AG10803 (cell line): ENCODE results near the gene CDKAL1.

Source experiments
- DNase-seq: peaks from one replicate; pipeline ENCODE4 v3.0.0; 2010; ENCODE audit warnings: low read depth
- H3K4me3 ChIP-seq: 2 replicates; pipeline ENCODE4 v1.5.1; 2011; ENCODE audit warnings: mild to moderate bottlenecking, low read length, control low read depth
- TF ChIP-seq, protein P1 (sequence below): conservative IDR thresholded peaks from 2 replicates; pipeline ENCODE4 v1.5.1; 2011; ENCODE audit warnings: mild to moderate bottlenecking, low read length, control low read depth, inconsistent platforms

The CDKAL1 gene

DNA sequence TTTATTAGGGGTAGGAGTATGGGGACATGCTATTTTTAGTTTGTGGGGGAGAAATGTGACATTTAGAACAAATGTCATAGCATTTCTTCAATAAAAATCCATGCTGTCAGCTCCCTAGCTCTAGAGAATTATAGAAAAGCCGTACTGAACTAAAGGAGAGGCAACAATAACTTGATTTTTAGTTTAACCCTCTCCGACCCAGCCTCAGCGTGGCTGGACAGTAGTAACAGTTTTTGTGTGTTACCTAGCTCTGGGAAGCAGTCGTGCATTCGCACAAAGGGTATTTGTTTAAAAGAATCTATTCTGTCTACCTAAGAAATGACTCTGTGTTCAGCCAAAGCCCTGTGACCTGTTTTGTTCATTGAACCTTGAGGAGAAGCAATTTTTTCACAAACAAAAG is 616.9 kb downstream of the CDKAL1 start:
- H3K4me3 ChIP-seq, result no peak overlapping the region
- TF ChIP-seq, protein P1, sequence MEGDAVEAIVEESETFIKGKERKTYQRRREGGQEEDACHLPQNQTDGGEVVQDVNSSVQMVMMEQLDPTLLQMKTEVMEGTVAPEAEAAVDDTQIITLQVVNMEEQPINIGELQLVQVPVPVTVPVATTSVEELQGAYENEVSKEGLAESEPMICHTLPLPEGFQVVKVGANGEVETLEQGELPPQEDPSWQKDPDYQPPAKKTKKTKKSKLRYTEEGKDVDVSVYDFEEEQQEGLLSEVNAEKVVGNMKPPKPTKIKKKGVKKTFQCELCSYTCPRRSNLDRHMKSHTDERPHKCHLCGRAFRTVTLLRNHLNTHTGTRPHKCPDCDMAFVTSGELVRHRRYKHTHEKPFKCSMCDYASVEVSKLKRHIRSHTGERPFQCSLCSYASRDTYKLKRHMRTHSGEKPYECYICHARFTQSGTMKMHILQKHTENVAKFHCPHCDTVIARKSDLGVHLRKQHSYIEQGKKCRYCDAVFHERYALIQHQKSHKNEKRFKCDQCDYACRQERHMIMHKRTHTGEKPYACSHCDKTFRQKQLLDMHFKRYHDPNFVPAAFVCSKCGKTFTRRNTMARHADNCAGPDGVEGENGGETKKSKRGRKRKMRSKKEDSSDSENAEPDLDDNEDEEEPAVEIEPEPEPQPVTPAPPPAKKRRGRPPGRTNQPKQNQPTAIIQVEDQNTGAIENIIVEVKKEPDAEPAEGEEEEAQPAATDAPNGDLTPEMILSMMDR, result no peak
- DNase-seq, result no peak

GRCh38 chr6:21151530-21151929 is 617.3 kb downstream of the CDKAL1 start:
- no peak for DNase-seq
- TF ChIP-seq, protein P1, result no peak
- H3K4me3 ChIP-seq, result no peak overlapping the region

DNA sequence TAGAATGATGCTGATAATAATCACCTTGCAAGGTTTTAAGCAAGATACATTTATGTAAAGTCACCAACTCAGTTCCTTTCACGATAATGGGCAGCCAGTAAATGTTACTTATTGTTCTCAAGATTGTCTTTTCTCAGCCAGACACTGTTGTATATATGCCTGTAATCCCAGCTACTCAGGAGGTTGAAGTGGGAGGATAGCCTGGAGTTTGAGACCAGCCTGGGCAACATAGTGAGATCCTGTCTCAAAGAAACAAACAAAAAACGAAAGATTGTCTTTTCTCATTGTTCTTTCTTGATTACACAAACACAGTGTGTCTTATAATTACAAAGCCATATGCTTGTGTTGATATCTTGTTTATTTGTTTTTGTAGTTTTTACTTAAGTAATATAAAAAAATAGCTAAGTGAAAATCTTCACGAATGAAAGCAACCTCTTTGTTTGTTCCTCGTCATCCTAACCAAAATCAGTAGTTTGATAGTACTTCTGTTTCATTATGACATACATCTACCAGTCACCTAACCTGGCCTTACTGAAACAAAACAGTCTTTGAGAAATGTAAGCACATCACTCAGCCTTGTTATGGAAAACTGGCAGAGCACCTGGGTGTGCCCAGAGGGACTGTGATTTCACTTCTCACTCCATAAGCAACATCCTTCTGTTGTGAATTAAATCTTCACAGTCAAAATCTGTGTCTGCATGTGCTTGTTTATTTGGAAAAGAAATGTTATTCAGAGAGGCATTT is 623.1 kb downstream of the CDKAL1 start:
- no peak for DNase-seq
- no peak overlapping the region for H3K4me3 ChIP-seq
- TF ChIP-seq, protein P1, result no peak

DNA sequence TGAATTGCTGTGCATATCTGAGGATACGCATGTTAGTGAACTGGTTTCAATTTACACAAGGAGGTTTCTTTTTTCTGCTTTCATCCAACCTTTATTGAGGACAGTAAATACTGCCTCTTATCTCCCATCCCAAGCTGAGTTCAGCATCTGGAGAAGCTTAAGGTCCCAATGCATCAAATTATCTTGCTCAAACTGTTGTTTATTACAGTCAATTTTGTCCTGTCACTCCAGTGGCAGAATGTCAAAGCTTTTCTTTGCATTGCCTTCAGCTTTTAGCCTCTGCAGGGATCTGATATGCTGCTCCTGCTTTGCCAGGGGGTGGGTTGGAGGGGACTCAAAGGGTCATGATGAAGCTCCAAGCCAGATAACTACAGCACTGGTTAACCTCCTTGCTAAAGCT is 623.9 kb downstream of the CDKAL1 start:
- TF ChIP-seq, protein P1, result no peak
- no peak overlapping the region for H3K4me3 ChIP-seq
- no peak for DNase-seq

DNA sequence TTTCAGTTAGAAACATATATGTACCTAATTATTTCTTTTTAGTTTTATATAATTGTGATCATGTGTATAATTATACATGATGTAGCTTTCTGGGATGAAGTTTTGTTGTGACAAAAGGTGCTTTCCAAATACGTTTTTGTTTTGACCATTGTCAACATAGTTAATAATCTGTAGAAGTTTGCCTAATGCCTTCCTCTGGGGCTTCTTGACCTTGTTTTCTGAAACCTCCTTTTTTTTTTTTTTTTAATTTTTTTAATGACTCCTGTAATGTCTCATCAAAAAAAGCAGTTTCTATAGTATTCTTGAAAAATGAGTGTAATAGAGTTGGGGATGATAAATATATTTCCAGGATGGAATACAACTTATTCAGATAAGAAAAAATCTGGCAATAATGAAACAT is 624.6 kb downstream of the CDKAL1 start:
- TF ChIP-seq, protein P1, result no peak
- no peak for DNase-seq
- no peak overlapping the region for H3K4me3 ChIP-seq

DNA sequence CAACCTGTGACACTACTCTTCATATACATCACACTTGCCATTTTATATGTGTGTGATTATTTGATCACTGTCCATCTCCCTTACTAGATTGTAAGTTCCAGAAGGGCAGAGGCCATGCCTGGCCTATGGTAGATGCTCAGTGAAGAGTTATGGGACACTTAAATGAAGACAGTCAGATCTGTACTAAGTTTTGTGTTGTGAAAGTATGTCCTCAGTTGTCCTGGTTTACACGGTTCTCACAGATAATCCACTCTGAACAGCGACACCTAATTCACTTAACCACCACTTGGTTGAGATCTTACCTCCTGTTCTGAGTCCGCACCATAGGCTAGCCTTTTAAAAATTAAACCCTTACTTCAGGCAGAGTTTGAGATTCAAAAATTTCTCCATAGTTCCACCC is 625.2 kb downstream of the CDKAL1 start:
- no peak overlapping the region for H3K4me3 ChIP-seq
- TF ChIP-seq, protein P1, result no peak
- no peak for DNase-seq

DNA sequence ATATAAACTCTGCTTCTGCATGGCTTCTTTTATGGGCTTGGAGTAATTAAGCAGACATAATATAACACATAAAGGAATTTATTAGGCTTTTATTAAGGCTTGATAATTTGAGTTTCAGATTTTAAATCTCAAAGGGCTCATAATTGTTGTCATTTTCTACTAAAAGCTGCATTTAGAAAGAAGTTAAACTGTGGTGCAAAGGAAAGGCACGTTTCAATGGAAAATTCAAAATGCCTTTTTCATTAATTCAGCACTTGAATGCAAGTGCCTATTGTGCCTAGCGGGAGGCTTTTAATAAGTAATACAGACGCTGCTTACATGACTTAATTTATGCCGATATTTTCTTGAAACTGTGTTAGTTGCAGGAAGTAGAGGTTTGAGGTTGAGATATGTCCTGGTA is 627.5 kb downstream of the CDKAL1 start:
- no peak for DNase-seq
- TF ChIP-seq, protein P1, result no peak
- H3K4me3 ChIP-seq, result no peak overlapping the region
